ENCODE data around the gene LSAMP. TPM values are rescaled to one million over a fixed set of nuclear protein-coding genes. Genes with fewer than 3 reads are reported as not detected.

The LSAMP gene
- total RNA-seq, 4 donors from 2014 or later = 1.3 to 8.3 (median 1.8) TPM

GRCh38 chr3:115790759-115791158, 654.5 kb downstream of the LSAMP start:
- DNase-seq = no peak
- no peak overlapping the region for H3K27ac ChIP-seq
- H3K9me3 ChIP-seq = no peaks in the 10 kb centered on the region
- H3K27me3 ChIP-seq = no peaks in the 10 kb centered on the region
- no peaks in the 10 kb centered on the region for H3K36me3 ChIP-seq
- TF ChIP-seq POLR2A (IDR thresholded peaks at IDR 0.05) (no peak), CTCF (IDR thresholded peaks at IDR 0.05) (no peak)
- no peak overlapping the region for H3K4me3 ChIP-seq
- no peaks in the 10 kb centered on the region for H3K4me1 ChIP-seq

DNA sequence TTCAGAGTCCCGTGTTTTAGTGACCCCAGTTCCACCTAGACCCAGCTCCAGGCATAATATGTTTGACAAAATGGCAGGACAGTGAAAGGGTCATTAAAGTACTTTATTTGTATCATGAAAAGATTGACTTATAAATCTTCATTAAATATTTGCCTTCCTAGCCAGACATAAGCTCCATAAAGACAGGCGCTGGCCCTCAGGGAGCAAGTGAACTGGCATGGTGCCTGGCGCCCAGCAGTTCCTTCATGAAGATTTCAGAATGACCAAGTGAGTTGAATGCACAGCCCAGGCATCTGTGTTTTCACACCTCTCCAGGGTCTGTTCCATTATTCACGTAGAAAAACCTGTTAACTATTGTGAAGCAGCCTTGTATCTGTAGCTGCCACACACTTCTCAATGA, 655.8 kb downstream of the LSAMP start:
- TF ChIP-seq CTCF (IDR thresholded peaks at IDR 0.05) = no peak
- TF ChIP-seq POLR2A (IDR thresholded peaks at IDR 0.05) = no peak
- no peaks in the 10 kb centered on the region for H3K9me3 ChIP-seq
- H3K27ac ChIP-seq = no peak overlapping the region
- H3K4me3 ChIP-seq = no peak overlapping the region
- H3K4me1 ChIP-seq = peaks cover 0 to 7% (median 0%) of the 10 kb centered on the region in 4 donors
- H3K36me3 ChIP-seq = no peaks in the 10 kb centered on the region
- no peaks in the 10 kb centered on the region for H3K27me3 ChIP-seq
- no peak for DNase-seq

DNA sequence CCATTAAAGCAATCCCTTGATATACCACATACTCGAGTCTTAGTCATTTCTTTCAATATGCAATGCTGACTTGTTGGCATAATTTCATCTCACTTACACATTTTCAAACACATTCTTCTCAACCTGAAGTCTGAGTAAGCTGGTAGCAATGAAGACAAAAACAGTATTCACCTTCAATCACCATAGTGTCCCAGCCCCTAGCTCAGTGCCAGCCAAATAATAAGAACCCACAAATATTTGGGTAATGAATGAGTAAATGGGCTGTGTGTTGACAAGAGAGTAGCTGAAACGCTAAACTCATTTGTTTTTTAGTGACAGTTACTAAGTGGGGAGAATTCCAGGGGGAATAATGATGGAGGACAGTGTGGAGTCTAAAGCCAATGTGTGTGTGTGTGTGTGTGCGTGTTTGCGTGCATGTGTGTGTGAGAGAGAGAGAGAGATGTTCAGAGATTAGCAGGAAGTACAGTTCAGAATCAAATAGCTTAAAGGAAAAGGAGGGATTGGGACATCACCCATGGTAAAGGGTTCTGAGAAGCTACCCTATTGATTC, 656.3 kb downstream of the LSAMP start:
- H3K9me3 ChIP-seq = no peaks in the 10 kb centered on the region
- no peak overlapping the region for H3K4me3 ChIP-seq
- TF ChIP-seq POLR2A (IDR thresholded peaks at IDR 0.05) (no peak), CTCF (IDR thresholded peaks at IDR 0.05) (no peak)
- DNase-seq = no peak
- H3K36me3 ChIP-seq = no peaks in the 10 kb centered on the region
- no peaks in the 10 kb centered on the region for H3K27me3 ChIP-seq
- H3K27ac ChIP-seq = no peak overlapping the region
- H3K4me1 ChIP-seq = peaks cover 0 to 7% (median 0%) of the 10 kb centered on the region in 4 donors

GRCh38 chr3:115787818-115788217, 657.5 kb downstream of the LSAMP start:
- no peaks in the 10 kb centered on the region for H3K36me3 ChIP-seq
- no peak for TF ChIP-seq POLR2A (IDR thresholded peaks at IDR 0.05)
- no peak for TF ChIP-seq CTCF (IDR thresholded peaks at IDR 0.05)
- DNase-seq = no peak

DNA sequence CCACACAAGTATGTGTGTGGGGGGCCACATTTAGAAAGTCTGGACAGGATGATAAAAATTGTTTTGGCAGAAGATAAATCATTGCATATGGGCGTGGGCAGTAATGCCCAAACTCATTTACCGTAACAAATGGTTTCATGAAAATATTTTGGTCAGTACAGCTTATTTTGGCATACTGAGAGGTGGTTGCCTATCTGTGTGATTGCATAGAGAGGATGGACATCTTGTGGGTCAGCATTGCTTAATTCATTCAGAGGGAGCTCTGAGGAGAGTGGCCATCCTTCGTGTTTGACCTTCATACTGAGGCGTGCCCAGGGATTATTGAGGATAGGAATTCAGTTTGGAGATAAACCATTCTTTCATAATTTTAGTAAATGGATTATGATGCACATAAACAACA, 659.5 kb downstream of the LSAMP start:
- H3K27ac ChIP-seq = no peak overlapping the region

More at GRCh38 chr3:115787818-115788217, 657.5 kb downstream of the LSAMP start:
- peaks cover 0 to 13% (median 0%) of the 10 kb centered on the region in 4 donors for H3K4me1 ChIP-seq
- no peak overlapping the region for H3K4me3 ChIP-seq
- no peak overlapping the region for H3K27ac ChIP-seq
- no peaks in the 10 kb centered on the region for H3K9me3 ChIP-seq
- no peaks in the 10 kb centered on the region for H3K27me3 ChIP-seq

More for the DNA sequence above, 659.5 kb downstream of the LSAMP start:
- Histone ChIP-seq H3K4me1 (peaks cover 0 to 13% (median 0%) of the 10 kb centered on the region in 4 donors), H3K36me3 (no peaks in the 10 kb centered on the region), H3K4me3 (no peak overlapping the region), H3K9me3 (no peaks in the 10 kb centered on the region), H3K27me3 (no peaks in the 10 kb centered on the region)
- TF ChIP-seq CTCF (IDR thresholded peaks at IDR 0.05) = no peak
- TF ChIP-seq POLR2A (IDR thresholded peaks at IDR 0.05) = no peak
- no peak for DNase-seq
